Spleen (tissue), 7 donors: ENCODE data around the gene KCNH4.

Experiments
- CTCF ChIP-seq, 11 experiments: fragments of 200-600 bp in 7 of 11; fragments of 450-650 bp in 4 of 11; sonication (generic) in 4 of 11; IDR thresholded peaks in 8 of 11; conservative IDR thresholded peaks in 3 of 11; 1 replicate in 7 of 11; 2 replicates in 4 of 11; pipeline versions ENCODE4 v1.4.0 to v1.8.0; 2016 to 2021; ENCODE audit warnings: antibody characterized with exemption in 11 of 11, inconsistent platforms in 4 of 11, mild to moderate bottlenecking in 1 of 11
- POLR2A ChIP-seq, 3 donors: fragments of 450-650 bp; IDR thresholded peaks; one replicate each; pipeline ENCODE4 v1.5.1; 2017; ENCODE audit warnings: antibody characterized with exemption in 3 of 3, mild to moderate bottlenecking in 1 of 3
- donor health status: DM: no; HTN: no; CAD: no; lungs with moderate emphysema.
- donor health status: DM: no; HTN: no; CAD: no.
- donor health status: DM: no; HTN: no; CAD: no.

- no peak for TF ChIP-seq POLR2A (IDR thresholded peaks at IDR 0.05)
- TF ChIP-seq CTCF (IDR thresholded peaks at IDR 0.05 in 8 of 11, conservative IDR thresholded peaks at IDR 0.05 in 3 of 11) = peak in 10 of 11 experiments; percentile 14 to 67 (median 50)
Measured at GRCh38 chr17:42118545-42118944, 62.4 kb downstream of the KCNH4 start.
